ENCODE measurements around the gene LRRTM2. TPM values are rescaled to one million over a fixed set of nuclear protein-coding genes. Genes with fewer than 3 reads are reported as not detected.
A peak's percentile ranks its signal among the peaks of the same experiment; 100 is the strongest.

LRRTM2 gene
- polyA plus RNA-seq, 4 donors: 0.19 to 1.4 TPM; not detected in 2

- H3K36me3 ChIP-seq (ENCODE audit: control insufficient read depth in 3 of 3, insufficient read depth in 2 of 3, low read depth in 1 of 3, low read length in 3 of 3): peaks cover 0 to 15% (median 0%) of the 10 kb centered on the region in 3 donors
Measured at GRCh38 chr5:138869038-138869437, 6.1 kb downstream of the LRRTM2 start.

GRCh38 chr5:138867011-138867410 is 8.1 kb downstream of the LRRTM2 start:
- no peak overlapping the region for H3K27ac ChIP-seq (ENCODE audit: low read depth in 1 of 3, low read length in 2 of 3)
- H3K4me3 ChIP-seq (ENCODE audit: low read depth in 1 of 3, low read length in 3 of 3): no peak overlapping the region
- no peak for DNase-seq
- 85 to 100% (median 94%) methylated on average over 1 of the region's 1 CpG for WGBS, 3 donors
- no peaks in the 10 kb centered on the region for H3K27me3 ChIP-seq (ENCODE audit: control insufficient read depth in 3 of 3, insufficient read depth in 3 of 3, low read length in 3 of 3)
- peaks cover 3 to 21% (median 6%) of the 10 kb centered on the region in 3 donors for H3K36me3 ChIP-seq (ENCODE audit: control insufficient read depth in 3 of 3, insufficient read depth in 2 of 3, low read depth in 1 of 3, low read length in 3 of 3)
- no peak for FAIRE-seq
- H3K4me1 ChIP-seq (ENCODE audit: control insufficient read depth in 3 of 3, insufficient read depth in 2 of 3, low read depth in 1 of 3, low read length in 2 of 3): no peaks in the 10 kb centered on the region
- peaks cover 0 to 14% of the 10 kb centered on the region in 2 donors for H3K9me3 ChIP-seq (ENCODE audit: control insufficient read depth in 2 of 2, insufficient read depth in 1 of 2, low read depth in 1 of 2, low read length in 1 of 2)

More at GRCh38 chr5:138869038-138869437, 6.1 kb downstream of the LRRTM2 start:
- 79 to 94% (median 86%) methylated on average over 1 of the region's 1 CpG for WGBS, 3 donors
- FAIRE-seq (no peak), DNase-seq (no peak)
- H3K4me3 ChIP-seq (ENCODE audit: low read depth in 1 of 3, low read length in 3 of 3): no peak overlapping the region
- H3K27me3 ChIP-seq (ENCODE audit: control insufficient read depth in 3 of 3, insufficient read depth in 3 of 3, low read length in 3 of 3): no peaks in the 10 kb centered on the region
- peaks cover 0 to 4% (median 0%) of the 10 kb centered on the region in 3 donors for H3K4me1 ChIP-seq (ENCODE audit: control insufficient read depth in 3 of 3, insufficient read depth in 2 of 3, low read depth in 1 of 3, low read length in 2 of 3)
- H3K9me3 ChIP-seq (ENCODE audit: control insufficient read depth in 2 of 2, insufficient read depth in 1 of 2, low read depth in 1 of 2, low read length in 1 of 2): peaks cover 0 to under 1% of the 10 kb centered on the region in 2 donors
- no peak overlapping the region for H3K27ac ChIP-seq (ENCODE audit: low read depth in 1 of 3, low read length in 2 of 3)

GRCh38 chr5:138853132-138853531 is 22.0 kb downstream of the LRRTM2 start:
- DNase-seq (no peak), FAIRE-seq (no peak)
- WGBS, 3 donors: 77 to 91% (median 83%) methylated on average over 9 of the region's 9 CpGs
- H3K36me3 ChIP-seq (ENCODE audit: control insufficient read depth in 3 of 3, insufficient read depth in 2 of 3, low read depth in 1 of 3, low read length in 3 of 3): peaks cover 0 to 5% (median 0%) of the 10 kb centered on the region in 3 donors
- no peaks in the 10 kb centered on the region for H3K4me1 ChIP-seq (ENCODE audit: control insufficient read depth in 3 of 3, insufficient read depth in 2 of 3, low read depth in 1 of 3, low read length in 2 of 3)
- no peaks in the 10 kb centered on the region for H3K27me3 ChIP-seq (ENCODE audit: control insufficient read depth in 3 of 3, insufficient read depth in 3 of 3, low read length in 3 of 3)
- no peak overlapping the region for H3K27ac ChIP-seq (ENCODE audit: low read depth in 1 of 3, low read length in 2 of 3)
- no peaks in the 10 kb centered on the region for H3K9me3 ChIP-seq (ENCODE audit: control insufficient read depth in 2 of 2, insufficient read depth in 1 of 2, low read depth in 1 of 2, low read length in 1 of 2)
- H3K4me3 ChIP-seq (ENCODE audit: low read depth in 1 of 3, low read length in 3 of 3): no peak overlapping the region

GRCh38 chr5:138850865-138851435 is 24.2 kb downstream of the LRRTM2 start:
- Histone ChIP-seq H3K27me3 (ENCODE audit: control insufficient read depth in 3 of 3, insufficient read depth in 3 of 3, low read length in 3 of 3) (no peaks in the 10 kb centered on the region), H3K4me3 (ENCODE audit: low read depth in 1 of 3, low read length in 3 of 3) (no peak overlapping the region), H3K9me3 (ENCODE audit: control insufficient read depth in 2 of 2, insufficient read depth in 1 of 2, low read depth in 1 of 2, low read length in 1 of 2) (no peaks in the 10 kb centered on the region), H3K4me1 (ENCODE audit: control insufficient read depth in 3 of 3, insufficient read depth in 2 of 3, low read depth in 1 of 3, low read length in 2 of 3) (no peaks in the 10 kb centered on the region), H3K36me3 (ENCODE audit: control insufficient read depth in 3 of 3, insufficient read depth in 2 of 3, low read depth in 1 of 3, low read length in 3 of 3) (peaks cover 0 to 5% (median 0%) of the 10 kb centered on the region in 3 donors), H3K27ac (ENCODE audit: low read depth in 1 of 3, low read length in 2 of 3) (no peak overlapping the region)
- DNase-seq (no peak), FAIRE-seq (no peak)
- WGBS, 3 donors: 43 to 54% (median 53%) methylated on average over 2 of the region's 2 CpGs

GRCh38 chr5:138849882-138850281 is 25.3 kb downstream of the LRRTM2 start:
- Histone ChIP-seq H3K36me3 (ENCODE audit: control insufficient read depth in 3 of 3, insufficient read depth in 2 of 3, low read depth in 1 of 3, low read length in 3 of 3) (peaks cover 0 to 7% (median 0%) of the 10 kb centered on the region in 3 donors), H3K4me3 (ENCODE audit: low read depth in 1 of 3, low read length in 3 of 3) (no peak overlapping the region), H3K27ac (ENCODE audit: low read depth in 1 of 3, low read length in 2 of 3) (no peak overlapping the region), H3K27me3 (ENCODE audit: control insufficient read depth in 3 of 3, insufficient read depth in 3 of 3, low read length in 3 of 3) (no peaks in the 10 kb centered on the region), H3K9me3 (ENCODE audit: control insufficient read depth in 2 of 2, insufficient read depth in 1 of 2, low read depth in 1 of 2, low read length in 1 of 2) (no peaks in the 10 kb centered on the region), H3K4me1 (ENCODE audit: control insufficient read depth in 3 of 3, insufficient read depth in 2 of 3, low read depth in 1 of 3, low read length in 2 of 3) (no peaks in the 10 kb centered on the region)
- 84 to 92% (median 86%) methylated on average over 1 of the region's 1 CpG for WGBS, 3 donors
- DNase-seq (no peak), FAIRE-seq (no peak)

GRCh38 chr5:138849439-138849838 is 25.7 kb downstream of the LRRTM2 start:
- WGBS, 3 donors: 12 to 49% (median 42%) methylated on average over 3 of the region's 3 CpGs
- Histone ChIP-seq H3K9me3 (ENCODE audit: control insufficient read depth in 2 of 2, insufficient read depth in 1 of 2, low read depth in 1 of 2, low read length in 1 of 2) (no peaks in the 10 kb centered on the region), H3K36me3 (ENCODE audit: control insufficient read depth in 3 of 3, insufficient read depth in 2 of 3, low read depth in 1 of 3, low read length in 3 of 3) (peaks cover 0 to 7% (median 0%) of the 10 kb centered on the region in 3 donors), H3K27ac (ENCODE audit: low read depth in 1 of 3, low read length in 2 of 3) (no peak overlapping the region), H3K4me1 (ENCODE audit: control insufficient read depth in 3 of 3, insufficient read depth in 2 of 3, low read depth in 1 of 3, low read length in 2 of 3) (no peaks in the 10 kb centered on the region), H3K27me3 (ENCODE audit: control insufficient read depth in 3 of 3, insufficient read depth in 3 of 3, low read length in 3 of 3) (no peaks in the 10 kb centered on the region), H3K4me3 (ENCODE audit: low read depth in 1 of 3, low read length in 3 of 3) (no peak overlapping the region)
- no peak for DNase-seq
- no peak for FAIRE-seq

GRCh38 chr5:138844812-138845513 is 30.2 kb downstream of the LRRTM2 start:
- H3K27ac ChIP-seq (ENCODE audit: low read depth in 1 of 3, low read length in 2 of 3): peak overlapping the region in 1 of 3 donors; percentile 4
- FAIRE-seq: no peak

GRCh38 chr5:138844125-138844461 is 31.0 kb downstream of the LRRTM2 start:
- FAIRE-seq (no peak), DNase-seq (no peak)
- no peak overlapping the region for H3K4me3 ChIP-seq (ENCODE audit: low read depth in 1 of 3, low read length in 3 of 3)
- H3K36me3 ChIP-seq (ENCODE audit: control insufficient read depth in 3 of 3, insufficient read depth in 2 of 3, low read depth in 1 of 3, low read length in 3 of 3): peaks cover 0 to 7% (median 0%) of the 10 kb centered on the region in 3 donors
- 94 to 96% (median 95%) methylated on average over 4 of the region's 4 CpGs for WGBS, 3 donors
- no peaks in the 10 kb centered on the region for H3K9me3 ChIP-seq (ENCODE audit: control insufficient read depth in 2 of 2, insufficient read depth in 1 of 2, low read depth in 1 of 2, low read length in 1 of 2)
- no peaks in the 10 kb centered on the region for H3K27me3 ChIP-seq (ENCODE audit: control insufficient read depth in 3 of 3, insufficient read depth in 3 of 3, low read length in 3 of 3)
- H3K4me1 ChIP-seq (ENCODE audit: control insufficient read depth in 3 of 3, insufficient read depth in 2 of 3, low read depth in 1 of 3, low read length in 2 of 3): peaks cover 0 to 7% (median 0%) of the 10 kb centered on the region in 3 donors
- no peak overlapping the region for H3K27ac ChIP-seq (ENCODE audit: low read depth in 1 of 3, low read length in 2 of 3)

More at GRCh38 chr5:138844812-138845513, 30.2 kb downstream of the LRRTM2 start:
- Histone ChIP-seq H3K4me1 (ENCODE audit: control insufficient read depth in 3 of 3, insufficient read depth in 2 of 3, low read depth in 1 of 3, low read length in 2 of 3) (peaks cover 0 to 7% (median 0%) of the 10 kb centered on the region in 3 donors), H3K27me3 (ENCODE audit: control insufficient read depth in 3 of 3, insufficient read depth in 3 of 3, low read length in 3 of 3) (no peaks in the 10 kb centered on the region), H3K36me3 (ENCODE audit: control insufficient read depth in 3 of 3, insufficient read depth in 2 of 3, low read depth in 1 of 3, low read length in 3 of 3) (peaks cover 0 to 4% (median 0%) of the 10 kb centered on the region in 3 donors), H3K9me3 (ENCODE audit: control insufficient read depth in 2 of 2, insufficient read depth in 1 of 2, low read depth in 1 of 2, low read length in 1 of 2) (no peaks in the 10 kb centered on the region), H3K4me3 (ENCODE audit: low read depth in 1 of 3, low read length in 3 of 3) (no peak overlapping the region)
- WGBS, 3 donors: 58 to 89% (median 78%) methylated on average over 6 of the region's 6 CpGs
- no peak for DNase-seq
